ENCODE results near the gene RDH13.

RDH13 gene

DNA sequence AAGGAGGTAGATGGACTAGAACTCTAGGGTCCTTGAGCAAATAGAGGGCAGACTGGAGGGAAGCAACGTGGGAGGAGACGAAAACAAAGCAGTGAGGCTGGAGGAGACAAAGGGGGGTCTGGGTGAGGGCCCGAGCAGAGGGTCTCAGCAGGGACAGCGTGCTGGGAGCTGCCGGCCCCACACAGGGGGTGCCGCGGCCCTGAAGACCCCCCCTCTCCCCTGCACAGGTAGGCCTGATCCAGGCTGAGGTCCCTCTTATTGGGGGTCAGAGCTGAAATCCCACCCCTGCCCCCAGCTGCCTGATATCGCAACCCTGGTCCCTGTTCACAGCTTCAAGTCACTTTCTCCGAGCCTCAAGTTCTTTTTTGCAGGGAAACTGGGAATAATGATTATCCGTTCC, 21.5 kb upstream of the RDH13 start:
- Histone ChIP-seq H3K9ac (no peak overlapping the region), H3K4me3 (IDR thresholded peaks at IDR 0.05; ENCODE audit: insufficient read depth, low read depth, low read length) (no peak overlapping the region), H3K27ac (no peak overlapping the region), H3K27me3 (ENCODE audit: insufficient read depth, low read depth) (no peaks in the 10 kb centered on the region; the same call in 1 of the 2 replicates), H3K4me2 (no peak overlapping the region), H3K79me2 (ENCODE audit: insufficient read depth, low read depth) (no peaks in the 10 kb centered on the region), H4K20me1 (ENCODE audit: insufficient read depth) (no peaks in the 10 kb centered on the region), H3K4me1 (ENCODE audit: low read depth, poor library complexity, severe bottlenecking) (no peaks in the 10 kb centered on the region), H2AFZ (ENCODE audit: low read depth) (no peak overlapping the region), H3K36me3 (ENCODE audit: insufficient read depth) (no peaks in the 10 kb centered on the region)
- TF ChIP-seq CTCF (conservative IDR thresholded peaks at IDR 0.05; ENCODE audit: low read depth, low read length): no peak

GRCh38 chr19:55083004-55083850, 20.3 kb upstream of the RDH13 start:
- Histone ChIP-seq H3K4me2 (no peak overlapping the region), H3K27me3 (ENCODE audit: insufficient read depth, low read depth) (no peaks in the 10 kb centered on the region; the same call in 1 of the 2 replicates), H3K4me3 (IDR thresholded peaks at IDR 0.05; ENCODE audit: insufficient read depth, low read depth, low read length) (no peak overlapping the region), H2AFZ (ENCODE audit: low read depth) (no peak overlapping the region), H3K36me3 (ENCODE audit: insufficient read depth) (no peaks in the 10 kb centered on the region), H3K79me2 (ENCODE audit: insufficient read depth, low read depth) (no peaks in the 10 kb centered on the region), H3K9ac (no peak overlapping the region), H3K4me1 (ENCODE audit: low read depth, poor library complexity, severe bottlenecking) (no peaks in the 10 kb centered on the region), H4K20me1 (ENCODE audit: insufficient read depth) (no peaks in the 10 kb centered on the region), H3K27ac (no peak overlapping the region)
- TF ChIP-seq CTCF (conservative IDR thresholded peaks at IDR 0.05; ENCODE audit: low read depth, low read length): no peak

DNA sequence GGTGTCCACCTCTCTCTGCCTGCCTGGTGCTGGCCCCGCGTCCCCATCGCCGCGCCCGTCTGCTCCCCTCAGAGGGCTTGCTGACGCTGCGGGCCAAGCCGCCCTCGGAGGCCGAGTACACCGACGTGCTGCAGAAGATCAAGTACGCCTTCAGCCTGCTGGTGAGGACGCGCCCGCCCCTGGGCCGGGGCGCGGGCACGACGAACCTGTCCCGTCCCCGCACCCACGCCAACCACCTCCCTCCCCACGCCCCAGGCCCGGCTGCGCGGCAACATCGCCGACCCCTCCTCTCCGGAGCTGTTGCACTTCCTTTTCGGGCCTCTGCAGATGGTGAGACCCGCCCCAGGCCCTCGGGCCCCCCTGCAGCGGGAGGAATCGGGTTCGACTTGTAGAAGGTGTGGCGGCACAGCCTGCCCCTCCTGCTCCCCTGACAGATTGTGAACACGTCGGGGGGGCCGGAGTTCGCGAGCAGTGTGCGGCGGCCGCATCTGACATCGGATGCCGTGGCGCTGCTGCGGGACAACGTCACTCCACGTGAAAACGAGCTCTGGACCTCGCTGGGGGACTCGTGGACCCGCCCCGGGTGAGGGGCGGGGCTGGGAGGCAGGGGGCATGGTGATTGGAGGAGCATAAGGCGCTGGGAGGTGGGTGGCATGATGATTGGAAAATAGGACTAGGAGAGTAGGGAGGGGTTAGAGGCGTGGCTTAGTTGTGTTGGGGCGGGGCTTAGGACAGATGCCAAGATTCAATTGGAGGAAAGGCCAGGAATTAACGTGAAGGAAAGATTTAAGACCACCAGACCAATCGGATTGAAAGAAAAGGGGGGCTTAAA, 19.3 kb upstream of the RDH13 start:
- no peaks in the 10 kb centered on the region; the same call in 1 of the 2 replicates for H3K27me3 ChIP-seq (ENCODE audit: insufficient read depth, low read depth)
- H3K4me1 ChIP-seq (ENCODE audit: low read depth, poor library complexity, severe bottlenecking): no peaks in the 10 kb centered on the region
- H3K9ac ChIP-seq: no peak overlapping the region
- H2AFZ ChIP-seq (ENCODE audit: low read depth): no peak overlapping the region
- H3K79me2 ChIP-seq (ENCODE audit: insufficient read depth, low read depth): no peaks in the 10 kb centered on the region
- no peak overlapping the region for H3K4me3 ChIP-seq (IDR thresholded peaks at IDR 0.05; ENCODE audit: insufficient read depth, low read depth, low read length)
- H4K20me1 ChIP-seq (ENCODE audit: insufficient read depth): no peaks in the 10 kb centered on the region
- no peak overlapping the region for H3K27ac ChIP-seq
- H3K36me3 ChIP-seq (ENCODE audit: insufficient read depth): no peaks in the 10 kb centered on the region
- no peak for TF ChIP-seq CTCF (conservative IDR thresholded peaks at IDR 0.05; ENCODE audit: low read depth, low read length)
- no peak overlapping the region for H3K4me2 ChIP-seq

GRCh38 chr19:55081770-55082019, 18.7 kb upstream of the RDH13 start:
- Histone ChIP-seq H3K4me3 (IDR thresholded peaks at IDR 0.05; ENCODE audit: insufficient read depth, low read depth, low read length) (no peak overlapping the region), H3K27me3 (ENCODE audit: insufficient read depth, low read depth) (no peaks in the 10 kb centered on the region; the same call in 1 of the 2 replicates), H3K27ac (no peak overlapping the region), H4K20me1 (ENCODE audit: insufficient read depth) (no peaks in the 10 kb centered on the region), H2AFZ (ENCODE audit: low read depth) (no peak overlapping the region), H3K9ac (no peak overlapping the region), H3K4me2 (no peak overlapping the region), H3K79me2 (ENCODE audit: insufficient read depth, low read depth) (no peaks in the 10 kb centered on the region), H3K36me3 (ENCODE audit: insufficient read depth) (no peaks in the 10 kb centered on the region), H3K4me1 (ENCODE audit: low read depth, poor library complexity, severe bottlenecking) (no peaks in the 10 kb centered on the region)
- no peak for TF ChIP-seq CTCF (conservative IDR thresholded peaks at IDR 0.05; ENCODE audit: low read depth, low read length)

Measured in KMS-11 (cell line).